ENCODE data around the gene NCSTN. TPM values are rescaled to one million over a fixed set of nuclear protein-coding genes. Genes with fewer than 3 reads are reported as not detected.
A peak's percentile ranks its signal among the peaks of the same experiment; 100 is the strongest.

The NCSTN gene
- total and polyA plus RNA-seq, 9 of the 15 experiments (the other 6 are each of a cell fraction or from before 2014, with no cell fraction given): 21.3 to 91.1 (median 57.9) TPM

- Histone ChIP-seq H3K4me3 (no peak overlapping the region), H4K20me1 (replicated peaks; ENCODE audit: control insufficient read depth, insufficient read depth, low read length) (no peaks in the 10 kb centered on the region; the same call in 1 of the 2 replicates), H3K9me3 (replicated peaks; ENCODE audit: control insufficient read depth, insufficient read depth, low read depth, low read length) (no peaks in the 10 kb centered on the region), H2AFZ (ENCODE audit: low read depth, low read length) (0 out of 2 replicates have a peak overlapping the region, but pooled peaks have one; percentile 60), H3K4me2 (ENCODE audit: insufficient read depth, low read length) (no peak overlapping the region; the same call in 1 of the 2 replicates), H3K27me3 (ENCODE audit: control insufficient read depth in 2 of 2, insufficient read depth in 2 of 2, low read length in 2 of 2) (no peaks in the 10 kb centered on the region), H3K79me2 (ENCODE audit: control insufficient read depth, insufficient read depth, low read length) (no peaks in the 10 kb centered on the region), H3K4me1 (replicated peaks in 1 of 2; ENCODE audit: control insufficient read depth in 2 of 2, insufficient read depth in 2 of 2, low read length in 2 of 2) (peaks cover 24 to 40% of the 10 kb centered on the region in 2 experiments), H3K36me3 (ENCODE audit: control insufficient read depth, insufficient read depth, low read length) (peaks cover 24% of the 10 kb centered on the region; the same call in 2 of the 3 replicates), H3K27ac (ENCODE audit: extremely low read depth, low read depth, low read length) (peak overlapping the region; percentile 73; the same call in 2 of the 3 replicates), H3K9ac (ENCODE audit: insufficient read depth in 1 of 2, low read depth in 2 of 2, low read length in 2 of 2) (peak overlapping the region; percentile 62 to 81; a peak in 2 of 4 replicates), H3K9me1 (ENCODE audit: control insufficient read depth, insufficient read depth, low read length) (no peaks in the 10 kb centered on the region)
- no peak for ATAC-seq
- FAIRE-seq: no peak
- CTCF ChIA-PET (ENCODE audit: low intra/inter-chr PET ratio): no interaction called here
- POLR2A ChIA-PET: interaction anchor here (0.6 to 5.8 kb wide), 10 partner anchors 11 to 317 kb away, joined by 3 to 27 read pairs (median 4); partner anchors contain the start of genes COPA and NCSTN
- in situ Hi-C loops (cut with MboI): no loop called here
- 60% methylated on average over 5 of the region's 5 CpGs for WGBS (ENCODE audit: insufficient coverage, low coverage, missing lambda C conversion rate)
- DNase-seq (ENCODE audit: extremely low read depth in 1 of 4, low spot score in 3 of 4): no peak
- no TSS peak for BruUV-seq (replicated peaks)
- intact Hi-C loops (cut with micrococcal nuclease): loop anchor here (2.0 kb wide), 1 partner anchor 14 kb away; no protein-coding TSS in a partner anchor
- TF ChIP-seq SRSF3 (IDR thresholded peaks at IDR 0.05; ENCODE audit: insufficient read depth, low read length): no peak
- peak; percentile 62 for TF ChIP-seq SMAD4 (CRISPR knock-in tag; conservative IDR thresholded peaks at IDR 0.05)
- no peak for TF ChIP-seq ARNT (IDR thresholded peaks at IDR 0.05)
- TF ChIP-seq MTF1 (CRISPR knock-in tag; IDR thresholded peaks at IDR 0.05; ENCODE audit: borderline replicate concordance): no peak
- TF ChIP-seq NR4A1 (CRISPR knock-in tag; IDR thresholded peaks at IDR 0.05): no peak
- peak; percentile 60 for TF ChIP-seq NR4A1 (tag; IDR thresholded peaks at IDR 0.05)
- no peak for TF ChIP-seq NFATC3 (IDR thresholded peaks at IDR 0.05)
- TF ChIP-seq CBX5 (IDR thresholded peaks at IDR 0.05; ENCODE audit: borderline replicate concordance, low read depth): no peak
- TF ChIP-seq MXD1 (CRISPR knock-in tag; IDR thresholded peaks at IDR 0.05; ENCODE audit: borderline replicate concordance, poor library complexity, severe bottlenecking): no peak
- peak; percentile 80; the same call in 1 of the 2 replicates for TF ChIP-seq ZNF583 (CRISPR knock-in tag; IDR thresholded peaks at IDR 0.05)
- peak; percentile 68 for TF ChIP-seq RBFOX2 (IDR thresholded peaks at IDR 0.05; ENCODE audit: low read depth, low read length)
- no peak for TF ChIP-seq TAF9B (IDR thresholded peaks at IDR 0.05; ENCODE audit: partially characterized antibody)
- TF ChIP-seq MAX (CRISPR knock-in tag; IDR thresholded peaks at IDR 0.05): no peak
- no peak for TF ChIP-seq PHF21A (IDR thresholded peaks at IDR 0.05; ENCODE audit: borderline replicate concordance, low read depth)
- peak; percentile 54; the same call in 1 of the 2 replicates for TF ChIP-seq THAP7 (CRISPR knock-in tag; IDR thresholded peaks at IDR 0.05)
- no peak for TF ChIP-seq HBP1 (CRISPR knock-in tag; IDR thresholded peaks at IDR 0.05)
- no peak for TF ChIP-seq ZNF184 (CRISPR knock-in tag; IDR thresholded peaks at IDR 0.05)
- no peak for TF ChIP-seq ZNF75A (CRISPR knock-in tag; IDR thresholded peaks at IDR 0.05)
- TF ChIP-seq ZNF830 (CRISPR knock-in tag; IDR thresholded peaks at IDR 0.05): 0 out of 2 replicates have a peak, but pooled peaks have one; percentile 59
- no peak for TF ChIP-seq FOXA1 (IDR thresholded peaks at IDR 0.05; ENCODE audit: borderline replicate concordance)
- TF ChIP-seq SAP30 (IDR thresholded peaks at IDR 0.05; ENCODE audit: borderline replicate concordance, insufficient read depth, low read depth, low read length, poor library complexity, severe bottlenecking): no peak
- 0 out of 2 replicates have a peak, but pooled peaks have one; percentile 20 for TF ChIP-seq MECOM (CRISPR knock-in tag; IDR thresholded peaks at IDR 0.05)
These were observed 19.8 kb downstream of the NCSTN start for GRCh38 chr1:160363010-160363409.
